ENCODE measurements around the gene MYH9. TPM values are rescaled to one million over a fixed set of nuclear protein-coding genes. Genes with fewer than 3 reads are reported as not detected.

The MYH9 gene
- total RNA-seq, 4 donors from 2014 or later, result 241 to 387 (median 358) TPM

DNA sequence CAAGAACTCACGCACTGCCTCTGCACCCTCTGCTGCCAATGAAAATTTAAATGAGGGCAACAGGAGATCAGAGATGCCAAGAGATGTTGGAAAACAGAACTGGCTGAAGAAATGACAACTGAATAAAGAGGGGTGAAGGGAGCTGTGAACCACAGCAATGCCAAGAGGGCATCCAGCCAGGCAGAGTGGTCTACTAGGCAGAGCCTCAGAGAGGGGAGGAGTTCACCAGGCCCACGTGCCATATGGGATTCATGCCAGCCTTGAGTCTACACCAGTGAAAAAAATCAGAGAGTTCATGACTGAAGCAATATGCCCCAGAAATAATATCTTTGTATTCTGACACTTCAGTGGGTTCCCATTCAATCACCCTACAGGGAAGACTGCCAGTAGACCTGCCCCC lies 152.8 kb downstream of the MYH9 start:
- intact Hi-C loops (cut with DNase I), result loop anchor here (5.0 kb wide), 1 partner anchor 38 kb away; no protein-coding TSS in a partner anchor
- Histone ChIP-seq H3K27ac (replicated peaks in 1 of 4) (no peak overlapping the region), H3K36me3 (peaks cover 25 to 43% (median 37%) of the 10 kb centered on the region in 4 donors), H3K4me3 (no peak overlapping the region), H3K4me1 (peaks cover 31 to 67% (median 52%) of the 10 kb centered on the region in 4 donors), H3K27me3 (no peaks in the 10 kb centered on the region), H3K9me3 (no peaks in the 10 kb centered on the region)
- 61% methylated on average over 2 of the region's 2 CpGs for WGBS
- TF ChIP-seq POLR2A (IDR thresholded peaks at IDR 0.05; ENCODE audit: low read depth) (no peak), EP300 (IDR thresholded peaks at IDR 0.05) (no peak), POLR2AphosphoS5 (IDR thresholded peaks at IDR 0.05) (no peak)
- TF ChIP-seq, protein P1, sequence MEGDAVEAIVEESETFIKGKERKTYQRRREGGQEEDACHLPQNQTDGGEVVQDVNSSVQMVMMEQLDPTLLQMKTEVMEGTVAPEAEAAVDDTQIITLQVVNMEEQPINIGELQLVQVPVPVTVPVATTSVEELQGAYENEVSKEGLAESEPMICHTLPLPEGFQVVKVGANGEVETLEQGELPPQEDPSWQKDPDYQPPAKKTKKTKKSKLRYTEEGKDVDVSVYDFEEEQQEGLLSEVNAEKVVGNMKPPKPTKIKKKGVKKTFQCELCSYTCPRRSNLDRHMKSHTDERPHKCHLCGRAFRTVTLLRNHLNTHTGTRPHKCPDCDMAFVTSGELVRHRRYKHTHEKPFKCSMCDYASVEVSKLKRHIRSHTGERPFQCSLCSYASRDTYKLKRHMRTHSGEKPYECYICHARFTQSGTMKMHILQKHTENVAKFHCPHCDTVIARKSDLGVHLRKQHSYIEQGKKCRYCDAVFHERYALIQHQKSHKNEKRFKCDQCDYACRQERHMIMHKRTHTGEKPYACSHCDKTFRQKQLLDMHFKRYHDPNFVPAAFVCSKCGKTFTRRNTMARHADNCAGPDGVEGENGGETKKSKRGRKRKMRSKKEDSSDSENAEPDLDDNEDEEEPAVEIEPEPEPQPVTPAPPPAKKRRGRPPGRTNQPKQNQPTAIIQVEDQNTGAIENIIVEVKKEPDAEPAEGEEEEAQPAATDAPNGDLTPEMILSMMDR (IDR thresholded peaks at IDR 0.05), result no peak
- no peak for DNase-seq (ENCODE audit: extremely low spot score)

DNA sequence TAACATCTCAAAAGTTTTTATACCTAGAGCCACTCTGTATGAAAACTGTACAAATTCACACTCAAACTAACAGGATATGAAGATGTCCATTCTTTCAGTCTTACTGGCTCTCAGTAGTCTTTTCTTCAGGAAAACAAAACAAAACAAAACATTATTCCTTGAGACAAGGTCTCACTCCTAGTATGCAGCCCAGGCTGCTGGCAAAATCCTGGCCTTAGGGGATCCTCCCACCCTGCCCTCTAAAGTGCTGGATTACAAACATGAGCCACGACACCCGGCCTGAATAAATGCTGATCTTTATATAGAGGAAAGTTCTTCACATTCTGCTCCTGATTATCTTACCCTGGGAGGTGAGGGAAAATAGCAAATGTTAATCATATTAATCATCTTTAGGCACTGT lies 153.6 kb downstream of the MYH9 start:
- TF ChIP-seq POLR2AphosphoS5 (IDR thresholded peaks at IDR 0.05) (no peak), POLR2A (IDR thresholded peaks at IDR 0.05; ENCODE audit: low read depth) (no peak), EP300 (IDR thresholded peaks at IDR 0.05) (no peak)
- TF ChIP-seq, protein P1 (IDR thresholded peaks at IDR 0.05), result no peak
- 39% methylated on average over 2 of the region's 2 CpGs for WGBS
- peaks cover 27 to 50% (median 41%) of the 10 kb centered on the region in 4 donors for H3K36me3 ChIP-seq
- no peaks in the 10 kb centered on the region for H3K9me3 ChIP-seq
- H3K27ac ChIP-seq (replicated peaks in 1 of 4), result no peak overlapping the region
- intact Hi-C loops (cut with DNase I), result no loop called here
- H3K4me1 ChIP-seq, result peaks cover 27 to 62% (median 47%) of the 10 kb centered on the region in 4 donors
- H3K4me3 ChIP-seq, result no peak overlapping the region
- H3K27me3 ChIP-seq, result no peaks in the 10 kb centered on the region
- DNase-seq (ENCODE audit: extremely low spot score), result no peak

DNA sequence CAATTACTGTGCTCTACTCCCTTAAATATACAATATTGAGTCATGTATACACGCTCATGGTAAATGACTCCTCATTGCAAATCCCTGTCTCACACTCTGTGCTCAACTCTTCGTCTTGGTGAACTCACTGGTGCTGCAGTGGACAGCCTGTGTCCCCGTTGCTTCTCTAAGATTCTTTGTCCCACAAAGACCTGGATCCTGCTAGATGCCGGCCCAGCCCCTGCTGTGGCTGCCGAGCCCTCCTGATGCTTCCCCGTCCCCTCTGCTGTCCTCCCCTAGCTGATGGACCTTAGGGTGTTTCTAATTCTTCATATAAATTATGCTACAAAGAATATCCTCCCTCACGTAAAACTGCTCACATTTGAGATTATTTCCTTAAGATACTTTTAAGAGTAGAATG lies 154.0 kb downstream of the MYH9 start:
- no peak overlapping the region for H3K4me3 ChIP-seq
- intact Hi-C loops (cut with DNase I), result no loop called here
- DNase-seq (ENCODE audit: extremely low spot score), result no peak
- H3K9me3 ChIP-seq, result no peaks in the 10 kb centered on the region
- 93% methylated on average over 7 of the region's 7 CpGs for WGBS
- no peaks in the 10 kb centered on the region for H3K27me3 ChIP-seq
- H3K4me1 ChIP-seq, result peaks cover 27 to 59% (median 46%) of the 10 kb centered on the region in 4 donors
- TF ChIP-seq POLR2AphosphoS5 (IDR thresholded peaks at IDR 0.05), result no peak
- no peak for TF ChIP-seq EP300 (IDR thresholded peaks at IDR 0.05)
- TF ChIP-seq, protein P1 (IDR thresholded peaks at IDR 0.05), result no peak
- TF ChIP-seq POLR2A (IDR thresholded peaks at IDR 0.05; ENCODE audit: low read depth), result no peak
- H3K27ac ChIP-seq (replicated peaks in 1 of 4), result no peak overlapping the region
- H3K36me3 ChIP-seq, result peaks cover 29 to 54% (median 45%) of the 10 kb centered on the region in 4 donors

DNA sequence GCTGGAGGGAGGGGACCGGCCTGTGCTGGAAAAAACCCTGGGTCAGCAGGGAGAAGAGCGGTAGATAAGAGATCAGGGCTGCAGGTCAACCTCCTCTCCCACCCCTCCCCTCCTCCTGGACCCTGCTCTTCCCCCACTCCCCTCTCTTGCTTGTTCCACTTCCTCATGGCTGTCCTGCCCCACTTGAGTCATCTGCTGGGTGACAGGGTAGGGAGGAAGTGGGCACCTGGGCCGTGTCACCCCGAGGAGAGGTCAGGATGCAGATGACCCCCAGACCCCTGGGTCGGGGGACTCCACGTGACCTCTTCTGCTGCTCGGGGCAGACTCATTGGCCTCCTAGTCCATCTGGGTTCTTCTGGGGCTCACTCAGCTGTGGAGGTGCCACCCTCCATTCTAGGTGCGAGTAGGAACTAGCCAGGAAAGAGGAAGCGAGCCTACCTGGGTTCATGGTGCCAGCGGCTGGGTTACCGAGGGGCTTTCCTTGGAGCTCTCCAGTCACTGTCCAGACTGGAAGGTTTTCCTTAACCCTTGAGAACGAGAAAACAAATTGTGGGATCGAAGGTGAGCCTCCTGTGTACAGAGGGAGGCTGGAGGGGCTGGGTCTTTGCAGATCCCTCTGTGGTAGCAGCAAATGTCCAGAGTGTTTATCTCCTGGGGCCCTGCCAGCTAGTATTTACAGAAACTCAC lies 154.9 kb downstream of the MYH9 start:
- no peak for DNase-seq (ENCODE audit: extremely low spot score)
- WGBS, result 76% methylated on average over 6 of the region's 13 CpGs
- no peaks in the 10 kb centered on the region for H3K27me3 ChIP-seq
- no peak overlapping the region for H3K4me3 ChIP-seq
- intact Hi-C loops (cut with DNase I), result no loop called here
- peaks cover 21 to 50% (median 36%) of the 10 kb centered on the region in 4 donors for H3K4me1 ChIP-seq
- TF ChIP-seq POLR2A (IDR thresholded peaks at IDR 0.05; ENCODE audit: low read depth) (no peak), POLR2AphosphoS5 (IDR thresholded peaks at IDR 0.05) (no peak), EP300 (IDR thresholded peaks at IDR 0.05) (no peak)
- TF ChIP-seq, protein P1 (IDR thresholded peaks at IDR 0.05), result no peak
- H3K9me3 ChIP-seq, result no peaks in the 10 kb centered on the region
- H3K27ac ChIP-seq (replicated peaks in 1 of 4), result no peak overlapping the region
- peaks cover 33 to 63% (median 54%) of the 10 kb centered on the region in 4 donors for H3K36me3 ChIP-seq

Small RNAs within 50 kb of the gene (small RNA-seq; reads per million reads assigned to genes)
- gene MIR6819, result 0 to 0.08 (median 0) reads per million in 3 donors

Other genes with a start within 250 kb of the MYH9 start
- gene APOL3, start 227.2 kb downstream of the MYH9 start, total RNA-seq, result 10 to 100 TPM; 36.5 to 76.3 (median 52.8) TPM
- gene APOL4, start 186.2 kb downstream of the MYH9 start, total RNA-seq, result 10 to 100 TPM in 1 of 4 donors, 1 to 10 TPM in 2, under 1 TPM in 1; 0.19 to 24.7 (median 1.6) TPM
- 10 to 100 TPM; 22.0 to 41.9 (median 34.4) TPM for gene APOL2, start 148.4 kb downstream of the MYH9 start, total RNA-seq
- gene APOL1, start 134.8 kb downstream of the MYH9 start, total RNA-seq, result 10 to 100 TPM; 19.0 to 48.8 (median 28.0) TPM
- gene TXN2, start 93.7 kb upstream of the MYH9 start, total RNA-seq, result 10 to 100 TPM; 34.9 to 56.5 (median 47.2) TPM
- 10 to 100 TPM in 1 of 4 donors, 1 to 10 TPM in 3; 4.6 to 12.5 (median 5.4) TPM for gene FOXRED2, start 119.1 kb upstream of the MYH9 start, total RNA-seq
- gene EIF3D, start 141.2 kb upstream of the MYH9 start, total RNA-seq, result 100 to 1,000 TPM; 200 to 282 (median 252) TPM

Data from esophagus muscularis mucosa (tissue), 4 donors.